Effector memory CD8-positive, alpha-beta T cell (primary cell): ENCODE data around the gene ZNF486.
"Not testable (repeated sequence)": the region's sequence is repeated elsewhere in the genome, so short reads cannot be mapped to it uniquely, and the experiment has no call there.

Experiments used
- ATAC-seq: fragments of 150-1000 bp; cut with Tn5 transposase; replicated peaks from 2 replicates; pipeline ENCODE4 v1.10.0; 2021; ENCODE audit warnings: mild to moderate bottlenecking, moderate library complexity
- DNase-seq, 3 experiments: peaks; one replicate each; pipeline ENCODE4 v3.0.0; 2021
- H3K27ac Mint-ChIP-seq, 2 donors: one replicate each; pipeline ENCODE4 v1.8.0; 2022; ENCODE audit warnings: mild to moderate bottlenecking in 2 of 2, mixed read lengths in 2 of 2, moderate library complexity in 2 of 2
- H3K27me3 Mint-ChIP-seq, 2 donors: one replicate each; pipeline ENCODE4 v1.8.0; 2022; ENCODE audit warnings: mixed read lengths in 2 of 2
- H3K36me3 Mint-ChIP-seq: one replicate; pipeline ENCODE4 v1.8.0; 2022; ENCODE audit warnings: mild to moderate bottlenecking, moderate library complexity, mixed read lengths; ENCODE audit not compliant: insufficient read depth
- H3K4me1 Mint-ChIP-seq, 2 donors: one replicate each; pipeline ENCODE4 v1.8.0; 2022; ENCODE audit warnings: low read depth in 2 of 2, mixed read lengths in 2 of 2
- H3K4me3 Mint-ChIP-seq, 2 donors: one replicate each; pipeline ENCODE4 v1.8.0; 2022; ENCODE audit warnings: mild to moderate bottlenecking in 2 of 2, mixed read lengths in 2 of 2, moderate library complexity in 2 of 2
- H3K9me3 Mint-ChIP-seq, 2 donors: one replicate each; pipeline ENCODE4 v1.8.0; 2022; ENCODE audit warnings: mixed read lengths in 2 of 2

Gene ZNF486

DNA sequence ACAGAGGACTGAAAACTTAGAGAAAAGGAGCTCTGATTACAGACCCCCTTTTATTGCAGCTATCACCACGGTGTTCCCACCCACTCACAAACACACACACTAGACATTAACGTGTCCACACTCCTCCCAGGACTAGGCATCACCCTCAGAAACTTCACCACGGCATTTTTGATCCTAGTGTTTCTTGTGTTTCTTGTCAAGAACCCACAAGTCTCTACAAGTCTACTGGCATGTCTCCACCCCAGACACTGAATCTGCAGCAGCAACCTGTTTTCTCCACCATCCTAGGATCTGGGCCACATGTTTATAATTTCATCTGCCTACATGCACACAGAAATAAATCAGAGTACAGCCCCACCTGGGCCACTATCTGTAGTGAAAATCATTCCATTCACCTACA, 4.3 kb downstream of the ZNF486 start:
- Mint-ChIP-seq H3K36me3 (peaks cover 23% of the 10 kb centered on the region), H3K9me3 (no peaks in the 10 kb centered on the region), H3K4me1 (peaks cover 13 to 27% of the 10 kb centered on the region in 2 donors), H3K4me3 (no peak overlapping the region), H3K27me3 (no peaks in the 10 kb centered on the region), H3K27ac (peak overlapping the region in 1 of 2 donors; percentile 35)
- ATAC-seq = no peak
- no peak for DNase-seq

DNA sequence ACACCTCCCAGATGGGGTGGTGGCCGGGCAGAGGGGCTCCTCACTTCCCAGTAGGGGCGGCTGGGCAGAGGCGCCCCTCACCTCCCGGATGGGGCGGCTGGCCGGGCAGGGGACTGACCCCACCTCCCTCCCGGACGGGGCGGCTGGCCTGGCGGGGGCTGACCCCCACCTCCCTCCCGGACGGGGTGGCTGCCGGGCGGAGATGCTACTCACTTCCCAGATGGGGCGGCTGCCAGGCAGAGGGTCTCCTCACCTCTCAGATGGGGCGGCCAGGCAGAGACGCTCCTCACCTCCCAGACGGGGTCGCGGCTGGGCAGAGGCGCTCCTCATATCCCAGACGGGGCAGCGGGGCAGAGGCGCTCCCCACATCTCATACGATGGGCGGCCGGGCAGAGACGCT, 8.8 kb downstream of the ZNF486 start:
- not testable (repeated sequence) for H3K27me3 Mint-ChIP-seq, DNase-seq, H3K4me3 Mint-ChIP-seq, ATAC-seq, H3K9me3 Mint-ChIP-seq, H3K27ac Mint-ChIP-seq
- Mint-ChIP-seq H3K4me1 (peaks cover 7 to 18% of the 10 kb centered on the region in 2 donors), H3K36me3 (peaks cover 17% of the 10 kb centered on the region)

GRCh38 chr19:20179956-20180355, 12.9 kb downstream of the ZNF486 start:
- H3K4me3 Mint-ChIP-seq, H3K4me1 Mint-ChIP-seq, H3K27me3 Mint-ChIP-seq, H3K27ac Mint-ChIP-seq, ATAC-seq, H3K9me3 Mint-ChIP-seq, DNase-seq: not testable (repeated sequence)
- H3K36me3 Mint-ChIP-seq = peaks cover 12% of the 10 kb centered on the region

GRCh38 chr19:20182222-20182785, 15.3 kb downstream of the ZNF486 start:
- ATAC-seq (no peak), DNase-seq (no peak)
- Mint-ChIP-seq H3K4me1 (peaks cover 2 to 8% of the 10 kb centered on the region in 2 donors), H3K36me3 (peaks cover 24% of the 10 kb centered on the region), H3K27me3 (no peaks in the 10 kb centered on the region), H3K4me3 (no peak overlapping the region), H3K27ac (no peak overlapping the region), H3K9me3 (no peaks in the 10 kb centered on the region)

DNA sequence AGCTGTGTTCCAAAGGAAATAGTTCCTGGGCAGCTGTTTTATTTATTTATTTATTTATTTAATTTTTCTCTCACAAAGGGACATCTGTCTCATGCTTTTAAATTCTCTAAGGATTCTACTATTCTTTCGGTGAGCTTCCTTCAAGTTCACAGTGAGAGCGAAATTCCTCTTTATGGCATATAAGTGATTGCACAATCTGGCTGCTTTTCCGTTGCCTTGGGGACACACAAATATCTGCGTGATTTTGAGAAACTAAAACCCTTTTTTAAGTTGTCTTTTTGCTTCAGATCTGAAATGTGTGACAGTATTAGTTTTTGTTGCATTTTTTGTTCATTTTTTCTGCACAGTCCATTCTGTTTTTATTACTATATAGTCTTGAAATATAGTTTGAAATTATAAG, 19.2 kb downstream of the ZNF486 start:
- no peaks in the 10 kb centered on the region for H3K4me1 Mint-ChIP-seq
- H3K36me3 Mint-ChIP-seq = peaks cover 40% of the 10 kb centered on the region
- no peak overlapping the region for H3K4me3 Mint-ChIP-seq
- no peak overlapping the region for H3K27ac Mint-ChIP-seq
- no peaks in the 10 kb centered on the region for H3K9me3 Mint-ChIP-seq
- ATAC-seq (no peak), DNase-seq (no peak)
- H3K27me3 Mint-ChIP-seq = no peaks in the 10 kb centered on the region

DNA sequence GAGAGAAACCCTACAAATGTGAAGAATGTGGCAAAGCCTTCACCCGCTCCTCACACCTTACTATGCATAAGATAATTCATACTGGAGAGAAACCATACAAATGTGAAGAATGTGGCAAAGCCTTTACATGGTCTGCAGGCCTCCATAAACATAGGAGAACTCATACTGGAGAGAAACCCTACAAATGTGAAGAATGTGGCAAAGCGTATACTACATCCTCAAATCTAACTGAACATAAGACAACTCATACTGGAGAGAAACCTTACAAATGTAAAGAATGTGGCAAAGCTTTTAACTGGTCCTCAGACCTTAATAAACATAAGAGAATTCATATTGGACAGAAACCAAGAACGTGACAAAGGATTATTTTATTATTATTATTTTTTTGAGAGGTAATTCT, 30.7 kb downstream of the ZNF486 start:
- no peak overlapping the region for H3K27ac Mint-ChIP-seq
- no peaks in the 10 kb centered on the region for H3K27me3 Mint-ChIP-seq
- H3K4me3 Mint-ChIP-seq = no peak overlapping the region
- H3K9me3 Mint-ChIP-seq = peaks cover 0 to 9% of the 10 kb centered on the region in 2 donors
- no peak for DNase-seq
- ATAC-seq = no peak
- peaks cover 22% of the 10 kb centered on the region for H3K36me3 Mint-ChIP-seq
- no peaks in the 10 kb centered on the region for H3K4me1 Mint-ChIP-seq

DNA sequence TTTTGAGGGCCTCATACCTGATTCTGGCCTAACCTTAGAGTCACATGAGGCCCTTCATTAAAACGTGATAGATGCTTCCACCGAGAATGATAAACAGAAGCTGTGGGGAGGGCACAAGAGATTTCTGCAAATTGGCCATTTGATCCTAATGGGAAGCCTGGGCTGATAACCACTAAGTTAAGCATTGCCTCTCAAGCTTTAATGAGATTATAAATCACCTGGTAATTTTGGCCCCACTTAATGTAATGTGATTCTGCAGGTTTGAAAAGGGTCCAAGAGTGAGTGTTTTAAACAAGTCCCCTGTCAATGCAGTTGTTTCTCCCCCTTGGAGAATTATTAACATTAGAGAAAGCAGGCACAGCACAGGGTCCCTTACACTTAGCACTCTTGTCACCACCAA, 42.0 kb downstream of the ZNF486 start:
- Mint-ChIP-seq H3K36me3 (no peaks in the 10 kb centered on the region), H3K4me3 (no peak overlapping the region), H3K4me1 (no peaks in the 10 kb centered on the region), H3K27ac (no peak overlapping the region), H3K9me3 (no peaks in the 10 kb centered on the region), H3K27me3 (no peaks in the 10 kb centered on the region)
- DNase-seq = no peak
- no peak for ATAC-seq

DNA sequence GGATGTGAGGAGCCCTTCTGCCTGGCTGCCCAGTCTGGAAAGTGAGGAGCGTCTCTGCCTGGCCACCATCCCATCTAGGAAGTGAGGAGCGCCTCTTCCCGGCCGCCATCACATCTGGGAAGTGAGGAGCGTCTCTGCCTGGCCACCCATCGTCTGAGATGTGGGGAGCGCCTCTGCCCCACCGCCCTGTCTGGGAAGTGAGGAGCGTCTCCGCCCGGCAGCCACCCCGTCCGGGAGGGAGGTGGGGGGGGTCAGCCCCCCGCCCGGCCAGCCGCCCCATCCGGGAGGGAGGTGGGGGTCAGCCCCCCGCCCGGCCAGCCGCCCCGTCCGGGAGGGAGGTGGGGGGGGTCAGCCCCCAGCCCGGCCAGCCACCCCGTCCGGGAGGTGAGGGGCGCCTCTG, 47.4 kb downstream of the ZNF486 start:
- not testable (repeated sequence) for H3K4me3 Mint-ChIP-seq, H3K36me3 Mint-ChIP-seq, DNase-seq, H3K27me3 Mint-ChIP-seq, H3K27ac Mint-ChIP-seq, H3K4me1 Mint-ChIP-seq, ATAC-seq, H3K9me3 Mint-ChIP-seq

DNA sequence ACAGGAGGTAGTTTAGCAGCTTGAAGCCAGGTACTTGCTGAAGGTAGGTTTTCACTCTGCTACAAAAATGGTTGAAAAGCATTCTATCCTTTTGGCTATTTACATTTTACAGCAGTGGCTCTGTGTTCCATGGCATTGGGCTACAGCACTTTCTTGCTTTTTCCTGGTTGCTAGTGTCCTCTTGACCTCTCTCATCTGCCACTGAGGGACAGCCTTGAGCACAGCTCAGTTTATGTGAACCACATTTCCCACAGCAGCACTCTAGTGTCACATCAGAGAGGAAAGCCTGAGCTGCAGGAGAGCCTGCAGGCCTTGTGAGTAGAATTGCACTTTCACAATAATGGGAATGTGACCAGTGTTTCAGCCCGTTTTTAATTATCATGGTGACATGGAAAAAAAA, 54.6 kb downstream of the ZNF486 start:
- not testable (repeated sequence) for H3K27me3 Mint-ChIP-seq

DNA sequence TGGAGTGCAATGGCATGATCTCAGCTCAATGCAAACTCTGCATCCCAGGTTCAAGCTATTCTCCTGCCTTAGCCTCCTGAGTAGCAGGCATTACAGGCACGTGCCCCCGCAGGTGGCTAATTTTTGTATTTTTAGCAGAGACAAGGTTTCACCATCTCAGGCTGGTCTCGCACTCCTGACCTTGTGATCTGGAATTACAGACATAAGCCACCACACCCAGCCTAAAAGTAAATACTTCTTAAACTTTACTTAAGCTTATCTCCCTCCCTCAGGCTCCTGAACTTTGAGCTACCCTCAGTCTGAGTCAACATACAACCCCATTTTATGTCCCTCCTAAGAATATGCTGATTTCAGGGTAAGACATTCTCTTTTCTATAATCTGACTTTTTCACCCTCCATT, 66.1 kb downstream of the ZNF486 start:
- H3K27ac Mint-ChIP-seq = peak overlapping the region in 1 of 2 donors; percentile 2
- peaks cover 6% of the 10 kb centered on the region in 2 donors for H3K9me3 Mint-ChIP-seq
- no peak for ATAC-seq
- H3K27me3 Mint-ChIP-seq = no peaks in the 10 kb centered on the region
- H3K4me3 Mint-ChIP-seq = no peak overlapping the region
- H3K4me1 Mint-ChIP-seq = peaks cover 6 to 7% of the 10 kb centered on the region in 2 donors
- H3K36me3 Mint-ChIP-seq = peaks cover 3% of the 10 kb centered on the region
- no peak for DNase-seq

More for the DNA sequence above, 54.6 kb downstream of the ZNF486 start:
- not testable (repeated sequence) for H3K36me3 Mint-ChIP-seq, DNase-seq, ATAC-seq, H3K27ac Mint-ChIP-seq, H3K4me1 Mint-ChIP-seq, H3K9me3 Mint-ChIP-seq, H3K4me3 Mint-ChIP-seq

- peaks cover 10 to 11% of the 10 kb centered on the region in 2 donors for H3K4me1 Mint-ChIP-seq
- no peak overlapping the region for H3K27ac Mint-ChIP-seq
- H3K36me3 Mint-ChIP-seq = peaks cover 8% of the 10 kb centered on the region
- H3K27me3 Mint-ChIP-seq = no peaks in the 10 kb centered on the region
- no peak for DNase-seq
- no peaks in the 10 kb centered on the region for H3K9me3 Mint-ChIP-seq
- no peak for ATAC-seq
- no peak overlapping the region for H3K4me3 Mint-ChIP-seq
Observed at GRCh38 chr19:20235156-20235555, 68.1 kb downstream of the ZNF486 start.

DNA sequence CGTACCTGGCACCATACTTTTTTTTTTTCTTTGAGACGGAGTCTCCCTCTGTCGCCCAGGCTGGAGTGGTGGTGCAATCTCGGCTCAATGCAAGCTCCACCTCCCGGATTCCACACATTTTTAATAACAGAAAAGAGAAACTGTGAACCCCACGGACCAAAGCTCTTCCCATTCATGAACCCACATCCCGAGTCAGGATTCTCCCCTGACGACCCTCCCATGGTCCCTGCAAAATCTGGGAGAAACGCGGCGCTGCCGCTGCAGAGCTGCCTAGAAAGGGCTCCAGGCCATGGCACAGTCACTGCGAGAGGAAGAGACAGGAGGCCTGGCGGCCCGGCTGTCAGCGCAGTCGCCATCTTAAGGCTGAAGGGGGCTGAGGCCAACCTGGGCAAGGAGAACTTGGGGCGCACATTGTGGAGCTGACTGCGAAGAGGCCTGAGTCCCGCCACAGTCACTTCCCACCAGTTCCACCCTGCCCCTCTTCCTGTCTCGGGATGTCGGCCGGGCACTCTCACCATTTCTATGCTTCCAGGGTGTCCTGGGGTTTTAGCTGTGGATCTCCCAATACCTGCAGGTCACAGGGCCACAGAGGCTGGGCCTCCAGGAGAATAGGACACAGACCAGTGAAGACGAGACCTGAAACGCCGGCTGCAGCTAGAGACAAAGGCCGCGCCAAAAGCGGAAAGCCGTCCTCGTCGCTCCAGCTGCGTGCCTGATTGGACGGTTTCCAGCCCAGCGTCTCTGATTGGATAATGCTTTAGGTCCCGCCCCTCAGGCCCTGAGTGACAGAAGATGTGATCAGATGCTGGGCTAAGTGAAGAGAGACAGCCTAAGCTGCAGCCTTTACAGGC, 71.0 kb downstream of the ZNF486 start:
- H3K27me3 Mint-ChIP-seq = no peaks in the 10 kb centered on the region
- peaks cover 10 to 11% of the 10 kb centered on the region in 2 donors for H3K4me1 Mint-ChIP-seq
- H3K36me3 Mint-ChIP-seq = peaks cover 8% of the 10 kb centered on the region
- peak; percentile 87 to 94 (median 87) for DNase-seq
- H3K27ac Mint-ChIP-seq = peak overlapping the region; percentile 93
- ATAC-seq = peak; percentile 96
- peak overlapping the region; percentile 98 to 99 for H3K4me3 Mint-ChIP-seq
- no peaks in the 10 kb centered on the region for H3K9me3 Mint-ChIP-seq

- no peaks in the 10 kb centered on the region for H3K27me3 Mint-ChIP-seq
- no peak for DNase-seq
- H3K27ac Mint-ChIP-seq = no peak overlapping the region
- H3K9me3 Mint-ChIP-seq = peaks cover 0 to 3% of the 10 kb centered on the region in 2 donors
- peaks cover 5% of the 10 kb centered on the region for H3K36me3 Mint-ChIP-seq
- peak overlapping the region in 1 of 2 donors; percentile 68 for H3K4me3 Mint-ChIP-seq
- H3K4me1 Mint-ChIP-seq = peaks cover 9 to 10% of the 10 kb centered on the region in 2 donors
- ATAC-seq = no peak
Observed at GRCh38 chr19:20243629-20244028, 76.6 kb downstream of the ZNF486 start.

DNA sequence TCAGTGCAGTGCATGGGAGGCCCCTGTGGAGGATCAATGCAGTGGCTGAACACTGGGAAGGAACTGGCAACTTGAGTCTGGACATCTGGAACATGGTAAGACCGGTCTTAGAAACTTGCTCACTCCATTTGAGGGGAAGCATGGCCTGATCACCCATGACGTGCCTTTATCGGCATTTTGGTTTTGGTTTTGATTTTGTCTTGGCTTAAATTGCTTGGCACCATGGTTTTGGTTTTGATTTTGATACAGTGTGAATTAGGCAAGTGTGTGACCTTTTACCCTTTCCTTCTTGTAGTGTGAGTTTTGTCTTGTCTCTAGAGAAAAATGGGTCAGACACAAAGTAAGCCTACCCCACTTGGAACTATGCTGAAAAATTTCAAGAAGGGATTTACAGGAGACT, 77.3 kb downstream of the ZNF486 start:
- peak in 2 of 3 experiments; percentile 14 to 21 for DNase-seq
- peaks cover 9 to 10% of the 10 kb centered on the region in 2 donors for H3K4me1 Mint-ChIP-seq
- H3K27me3 Mint-ChIP-seq = no peaks in the 10 kb centered on the region
- H3K4me3 Mint-ChIP-seq = peak overlapping the region; percentile 62 to 68
- H3K36me3 Mint-ChIP-seq = peaks cover 5% of the 10 kb centered on the region
- H3K9me3 Mint-ChIP-seq = peaks cover 0 to 3% of the 10 kb centered on the region in 2 donors
- ATAC-seq = peak; percentile 90
- H3K27ac Mint-ChIP-seq = peak overlapping the region; percentile 36 to 79
